ENCODE data around the gene IL3RA. TPM values are rescaled to one million over a fixed set of nuclear protein-coding genes. Genes with fewer than 3 reads are reported as not detected.

Gene IL3RA
- total and polyA plus RNA-seq, 2 of the 8 experiments (the other 6 are each of a cell fraction or from before 2014, with no cell fraction given): 0.11 TPM; not detected in 1

DNA sequence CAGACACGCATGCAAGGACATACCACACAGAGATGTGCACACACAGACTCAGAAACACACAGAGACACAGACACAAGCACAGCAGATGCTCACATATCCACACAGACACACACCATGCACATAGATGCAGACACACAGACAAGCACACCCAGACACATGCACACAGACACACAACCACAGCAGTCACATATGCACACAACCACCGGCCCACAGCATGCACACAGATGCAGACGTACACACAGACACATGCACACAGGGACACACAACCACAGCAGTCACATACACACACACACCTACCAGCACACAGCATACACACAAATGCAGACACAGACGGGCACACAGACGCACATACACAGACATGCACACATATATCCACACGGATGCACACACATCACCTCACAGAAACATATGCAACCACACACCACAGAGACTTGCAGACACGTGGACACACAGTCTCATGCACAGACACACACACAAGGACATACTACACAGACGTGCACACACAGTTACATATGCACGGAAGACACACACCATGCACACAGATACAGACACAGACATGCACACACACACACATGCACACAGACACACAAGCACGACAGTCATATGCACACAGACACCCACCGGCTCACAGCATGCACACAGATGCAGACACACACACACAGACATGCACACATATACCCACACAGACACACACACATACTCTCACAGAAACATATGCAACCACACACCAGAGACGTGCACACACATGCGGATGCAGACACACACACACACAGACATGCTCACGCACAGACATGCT lies 80.6 kb downstream of the IL3RA start:
- Histone ChIP-seq H4K91ac (replicated peaks; ENCODE audit: insufficient read length, low read length) (no peak overlapping the region), H3K27ac (ENCODE audit: low read depth, low read length) (no peak overlapping the region), H3K4ac (replicated peaks; ENCODE audit: insufficient read length, low read depth, low read length) (no peak overlapping the region), H3K4me3 (ENCODE audit: extremely low read depth in 1 of 4, insufficient read depth in 2 of 4, low read depth in 3 of 4, low read length in 4 of 4) (no peak overlapping the region), H3K23ac (ENCODE audit: insufficient read length) (no peak overlapping the region), H4K8ac (ENCODE audit: extremely low read depth, insufficient read depth, low read length) (no peak overlapping the region), H3K23me2 (ENCODE audit: low read depth, low read length) (0 out of 2 replicates have a peak, but pooled peaks cover 4% of the 10 kb centered on the region), H2AK5ac (ENCODE audit: low read depth, low read length) (no peak overlapping the region), H3K4me1 (replicated peaks in 1 of 4; ENCODE audit: control insufficient read depth in 3 of 4, insufficient read depth in 4 of 4, low read length in 3 of 4) (no peaks in the 10 kb centered on the region), H3K9me3 (ENCODE audit: insufficient read depth in 2 of 2, low read depth in 1 of 2, low read length in 1 of 2) (peaks cover 0 to 4% of the 10 kb centered on the region in 2 experiments; a peak in 1 of 4 replicates), H2BK20ac (ENCODE audit: low read length) (no peak overlapping the region), H4K20me1 (replicated peaks in 1 of 2; ENCODE audit: control insufficient read depth in 1 of 2, insufficient read depth in 2 of 2, low read length in 2 of 2) (peaks cover 6 to 28% of the 10 kb centered on the region in 2 experiments), H3K79me2 (ENCODE audit: control insufficient read depth in 1 of 2, insufficient read depth in 2 of 2, low read length in 2 of 2) (no peaks in the 10 kb centered on the region; a peak in 1 of 4 replicates), H3K27me3 (replicated peaks in 1 of 4; ENCODE audit: control insufficient read depth in 3 of 4, extremely low read depth in 1 of 4, insufficient read depth in 3 of 4, low read length in 3 of 4) (no peaks in the 10 kb centered on the region), H4K5ac (ENCODE audit: insufficient read length, low read depth, low read length) (no peak overlapping the region), H3K14ac (ENCODE audit: insufficient read length) (no peak overlapping the region), H3K36me3 (ENCODE audit: control insufficient read depth in 2 of 4, insufficient read depth in 4 of 4, low read length in 3 of 4) (peaks cover 34 to 71% (median 59%) of the 10 kb centered on the region in 4 experiments), H2BK12ac (ENCODE audit: low read depth, low read length) (no peak overlapping the region), H2BK120ac (replicated peaks; ENCODE audit: low read depth, low read length) (no peak overlapping the region), H3K56ac (replicated peaks; ENCODE audit: insufficient read length, low read depth, low read length) (no peak overlapping the region), H3K9ac (replicated peaks in 1 of 4; ENCODE audit: extremely low read depth in 1 of 4, low read depth in 3 of 4, low read length in 3 of 4) (no peak overlapping the region), H3K18ac (ENCODE audit: extremely low read depth, low read length) (no peak overlapping the region), H3K4me2 (ENCODE audit: insufficient read depth in 1 of 2, low read depth in 2 of 2, low read length in 2 of 2) (no peak overlapping the region), H3K79me1 (ENCODE audit: low read depth, low read length) (peaks cover 2% of the 10 kb centered on the region), H2BK5ac (ENCODE audit: low read depth, low read length) (peak overlapping the region; percentile 1; the same call in 1 of the 2 replicates), H2AFZ (ENCODE audit: low read length) (no peak overlapping the region), H2BK15ac (ENCODE audit: low read length) (peak overlapping the region; percentile 83; the same call in 1 of the 2 replicates)
- FAIRE-seq (no peak), DNase-seq (ENCODE audit: low read depth in 1 of 2, low spot score in 2 of 2) (no peak)
- WGBS, 2 experiments (ENCODE audit: extremely low coverage in 1 of 2, insufficient coverage in 1 of 2, insufficient read length in 1 of 2, insufficient replicate concordance in 2 of 2, low coverage in 1 of 2, low lambda C conversion rate in 2 of 2, missing lambda C conversion rate in 1 of 2): 66% methylated on average over 14 of the region's 14 CpGs; no CpG with 5 or more reads in 1 of the 2 experiments
- CTCF ChIA-PET (ENCODE audit: partially characterized antibody): no interaction called here
- peak; percentile 25; the same call in 1 of the 2 replicates for TF ChIP-seq POLR2AphosphoS5 (IDR thresholded peaks at IDR 0.05; ENCODE audit: low read depth, low read length)
- no peak for TF ChIP-seq CREB1 (IDR thresholded peaks at IDR 0.05)
- POLR2A ChIA-PET (ENCODE audit: partially characterized antibody): no interaction called here

Data from H1 (cell line).